GM23338 (cell line): ENCODE results near the gene RUNX1. TPM values are rescaled to one million over a fixed set of nuclear protein-coding genes. Genes with fewer than 3 reads are reported as not detected.

Experiments used
- ATAC-seq: fragments of 200-7000 bp; cut with Tn5 transposase; 3 replicates; pipeline ENCODE4 v1.9.1; 2020
- DNase-seq: peaks from one replicate; pipeline ENCODE4 v3.0.0-alpha.2; 2015; ENCODE audit warnings: low spot score
- H2AFZ ChIP-seq: fragments of 200-600 bp; sonication (generic); 2 replicates; pipeline ENCODE4 v1.8.0; 2016; ENCODE audit warnings: antibody characterized with exemption, mild to moderate bottlenecking, moderate library complexity
- H3F3A ChIP-seq: fragments of 200-600 bp; sonication (generic); replicated peaks from 2 replicates; pipeline ENCODE4 v1.8.0; 2017; ENCODE audit warnings: antibody characterized with exemption, mixed run types, low read depth
- H3K27ac ChIP-seq: fragments of 200-600 bp; sonication (generic); 2 replicates; pipeline ENCODE4 v1.6.1; 2016; ENCODE audit warnings: low read depth
- H3K27me3 ChIP-seq: fragments of 200-600 bp; sonication (generic); 2 replicates; pipeline ENCODE4 v1.8.0; 2016; ENCODE audit warnings: mild to moderate bottlenecking, mixed run types, moderate library complexity; ENCODE audit not compliant: insufficient read depth
- H3K36me3 ChIP-seq: fragments of 200-600 bp; sonication (generic); 2 replicates; pipeline ENCODE4 v1.8.0; 2016; ENCODE audit warnings: mild to moderate bottlenecking; ENCODE audit not compliant: insufficient read depth
- H3K4me1 ChIP-seq: fragments of 200-600 bp; sonication (generic); 2 replicates; pipeline ENCODE4 v1.8.0; 2016; ENCODE audit warnings: mild to moderate bottlenecking, moderate library complexity; ENCODE audit not compliant: insufficient read depth
- H3K4me2 ChIP-seq: fragments of 200-600 bp; sonication (generic); 2 replicates; pipeline ENCODE4 v1.7.1; 2017; ENCODE audit warnings: mixed run types
- H3K4me3 ChIP-seq: fragments of 200-600 bp; sonication (generic); 2 replicates; pipeline ENCODE4 v1.6.1; 2016; ENCODE audit warnings: mixed run types
- H3K79me2 ChIP-seq: fragments of 200-600 bp; sonication (generic); replicated peaks from 2 replicates; pipeline ENCODE4 v1.8.0; 2017; ENCODE audit warnings: mild to moderate bottlenecking; ENCODE audit not compliant: insufficient read depth
- H3K9me2 ChIP-seq: fragments of 200-600 bp; sonication (generic); 2 replicates; pipeline ENCODE4 v1.8.0; 2017; ENCODE audit not compliant: insufficient read depth
- H4K20me1 ChIP-seq: fragments of 200-600 bp; sonication (generic); replicated peaks from 2 replicates; pipeline ENCODE4 v1.8.0; 2017; ENCODE audit warnings: mild to moderate bottlenecking; ENCODE audit not compliant: insufficient read depth
- H3K27ac Mint-ChIP-seq: 2 replicates; pipeline ENCODE4 v1.8.0; 2020; ENCODE audit warnings: inconsistent platforms, mild to moderate bottlenecking, moderate library complexity, mixed read lengths
- H3K27me3 Mint-ChIP-seq: 3 replicates; pipeline ENCODE4 v1.8.0; 2022; ENCODE audit warnings: low read depth, mild to moderate bottlenecking, moderate library complexity, mixed read lengths, inconsistent platforms; ENCODE audit not compliant: insufficient read depth, poor library complexity
- H3K36me3 Mint-ChIP-seq: 3 replicates; pipeline ENCODE4 v1.8.0; 2021; ENCODE audit warnings: low read depth, mild to moderate bottlenecking, inconsistent platforms, moderate library complexity, mixed read lengths
- H3K4me1 Mint-ChIP-seq: 3 replicates; pipeline ENCODE4 v1.8.0; 2020; ENCODE audit warnings: mild to moderate bottlenecking, inconsistent platforms, mixed read lengths
- H3K4me3 Mint-ChIP-seq: 3 replicates; pipeline ENCODE4 v1.8.0; 2021; ENCODE audit warnings: moderate library complexity, mild to moderate bottlenecking, inconsistent platforms, mixed read lengths
- H3K9me3 Mint-ChIP-seq: 3 replicates; pipeline ENCODE4 v1.8.0; 2020; ENCODE audit warnings: moderate library complexity, mild to moderate bottlenecking, inconsistent platforms, mixed read lengths
- CREB1 ChIP-seq: fragments of 250-450 bp; sonication (Bioruptor Pico); IDR thresholded peaks from 2 replicates; pipeline ENCODE4 v1.5.0; 2020; ENCODE audit warnings: low read depth, mild to moderate bottlenecking, moderate library complexity
- CTCF ChIP-seq, 2 experiments: fragments of 200-600 bp in 1 of 2; sonication (generic) in 1 of 2; conservative IDR thresholded peaks; 2 replicates each; pipeline versions ENCODE4 v1.5.1 to v1.6.1; 2016 to 2017; ENCODE audit warnings: antibody characterized with exemption in 2 of 2, low read depth in 2 of 2, mild to moderate bottlenecking in 2 of 2, moderate library complexity in 1 of 2
- EZH2phosphoT487 ChIP-seq: fragments of 200-600 bp; sonication (generic); IDR thresholded peaks from one replicate; pipeline ENCODE4 v1.8.1; 2018; ENCODE audit warnings: antibody characterized with exemption; ENCODE audit not compliant: unreplicated experiment
- JUNB ChIP-seq: IDR thresholded peaks from one replicate; pipeline ENCODE4 v1.6.1; 2016; ENCODE audit warnings: antibody characterized with exemption; ENCODE audit not compliant: unreplicated experiment
- NANOG ChIP-seq: IDR thresholded peaks from 2 replicates; pipeline ENCODE4 v1.6.1; 2016; ENCODE audit warnings: antibody characterized with exemption, borderline replicate concordance
- POLR2AphosphoS5 ChIP-seq: IDR thresholded peaks from 2 replicates; pipeline ENCODE4 v1.6.1; 2016; ENCODE audit warnings: antibody characterized with exemption, low read depth
- REST ChIP-seq: IDR thresholded peaks from one replicate; pipeline ENCODE4 v1.6.1; 2018; ENCODE audit warnings: antibody characterized with exemption; ENCODE audit not compliant: unreplicated experiment
- STAT1 ChIP-seq: IDR thresholded peaks from one replicate; pipeline ENCODE4 v1.6.1; 2016; ENCODE audit warnings: antibody characterized with exemption; ENCODE audit not compliant: unreplicated experiment
- ZNF114 ChIP-seq: fragments of 250-450 bp; sonication (Bioruptor Pico); IDR thresholded peaks from 2 replicates; pipeline ENCODE4 v1.5.0; 2020; ENCODE audit warnings: mild to moderate bottlenecking, moderate library complexity
- ZNF331 ChIP-seq: fragments of 250-450 bp; sonication (Bioruptor Pico); IDR thresholded peaks from 2 replicates; pipeline ENCODE4 v1.5.0; 2020; ENCODE audit warnings: low read depth, mild to moderate bottlenecking, moderate library complexity
- ZNF462 ChIP-seq: fragments of 250-450 bp; sonication (Bioruptor Pico); IDR thresholded peaks from 2 replicates; pipeline ENCODE4 v1.5.0; 2020; ENCODE audit warnings: mild to moderate bottlenecking, moderate library complexity
- polyA plus RNA-seq: library from polyadenylated mRNA; unstranded; fragments of >200 nt; fragmentation: Nextera tagmentation; extraction: Ambion mirVana; gene quantifications from 2 replicates; pipeline ENCODE4 v1.2.1, GENCODE V29; 2016
- total RNA-seq: library from RNA; depleted of rRNA; stranded (reverse); fragments of >200 nt; shearing (Covaris generic); gene quantifications from 2 replicates; pipeline ENCODE4 v1.2.3, GENCODE V29; 2014

Gene RUNX1
- total and polyA plus RNA-seq, 2 experiments from 2014 or later = 0.29 to 1.1 TPM

GRCh38 chr21:34822168-34822567, 226.9 kb downstream of the RUNX1 start (continued):
- no peak for TF ChIP-seq NANOG
- TF ChIP-seq JUNB = no peak
- no peak for TF ChIP-seq POLR2AphosphoS5
- no peak for TF ChIP-seq CREB1 (CRISPR knock-in tag)
- TF ChIP-seq EZH2phosphoT487 = no peak
- TF ChIP-seq CTCF (conservative IDR thresholded peaks at IDR 0.05; ENCODE audit: low read depth in 2 of 2) = no peak
- TF ChIP-seq STAT1 = no peak

- H3K4me3 Mint-ChIP-seq = no peak overlapping the region
- Histone ChIP-seq H3K27ac (no peak overlapping the region), H4K20me1 (no peaks in the 10 kb centered on the region), H3K79me2 (no peaks in the 10 kb centered on the region), H3K4me3 (no peak overlapping the region), H3F3A (no peaks in the 10 kb centered on the region), H3K4me2 (no peak overlapping the region), H3K36me3 (no peaks in the 10 kb centered on the region), H3K4me1 (peaks cover 23% of the 10 kb centered on the region), H2AFZ (no peak overlapping the region), H3K27me3 (no peaks in the 10 kb centered on the region), H3K9me2 (0 out of 2 replicates have a peak, but pooled peaks cover 3% of the 10 kb centered on the region)
- peaks cover 4% of the 10 kb centered on the region for H3K27me3 Mint-ChIP-seq
- no peak for ATAC-seq
- no peak for DNase-seq
- H3K36me3 Mint-ChIP-seq = peaks cover 10% of the 10 kb centered on the region
- peaks cover 26% of the 10 kb centered on the region for H3K4me1 Mint-ChIP-seq
- H3K9me3 Mint-ChIP-seq = peaks cover 14% of the 10 kb centered on the region; the same call in 2 of the 3 replicates
- no peak overlapping the region for H3K27ac Mint-ChIP-seq
- TF ChIP-seq CTCF (conservative IDR thresholded peaks at IDR 0.05; ENCODE audit: low read depth in 2 of 2) (no peak), ZNF114 (no peak), JUNB (no peak), REST (no peak), ZNF462 (no peak), ZNF331 (CRISPR knock-in tag) (no peak), POLR2AphosphoS5 (no peak), NANOG (no peak), EZH2phosphoT487 (no peak), STAT1 (no peak), CREB1 (CRISPR knock-in tag) (no peak)
Measured at GRCh38 chr21:34821717-34822116, 227.4 kb downstream of the RUNX1 start.
